HG03108 (cell line): Measurements from ENCODE around the gene STK40.

ENCODE experiments used
- ATAC-seq: cut with Tn5 transposase; IDR thresholded peaks from one replicate; pipeline ENCODE4 v1.9.1; 2021; ENCODE audit warnings: moderate library complexity; ENCODE audit not compliant: unreplicated experiment

STK40 gene

DNA sequence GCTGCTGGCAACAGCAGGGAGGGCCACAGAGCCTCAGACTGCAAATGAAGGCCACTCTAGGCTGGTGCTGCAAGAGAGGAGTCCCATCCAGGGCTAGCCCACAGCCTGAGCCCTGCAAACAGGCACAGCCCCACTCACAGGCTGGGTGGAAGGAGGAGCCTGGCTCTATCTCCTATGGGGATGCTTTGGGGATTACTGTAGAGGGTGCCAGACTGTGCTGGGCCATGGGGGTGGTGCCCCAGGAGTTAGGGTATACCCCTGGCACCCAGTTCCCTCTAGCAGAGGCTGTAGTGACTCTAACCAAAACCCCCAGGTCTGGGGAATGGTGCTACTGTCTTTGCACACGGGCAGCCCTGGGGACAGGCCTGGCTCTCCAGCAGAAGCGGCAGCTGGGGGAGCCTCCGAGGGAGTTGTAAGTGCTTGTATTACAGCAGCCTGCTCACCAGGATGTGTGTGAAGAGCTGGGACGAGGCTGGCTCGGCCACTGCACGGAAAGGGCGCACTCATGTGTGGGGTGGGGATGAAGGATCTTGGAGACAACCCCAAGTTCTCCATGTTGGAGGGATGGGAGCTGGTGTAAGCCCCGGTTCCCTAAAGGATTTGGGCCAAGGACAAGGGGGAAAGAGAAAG is 38.9 kb downstream of the STK40 start:
- ATAC-seq, result no peak

GRCh38 chr1:36345353-36345752 is 40.4 kb downstream of the STK40 start:
- ATAC-seq, result no peak

DNA sequence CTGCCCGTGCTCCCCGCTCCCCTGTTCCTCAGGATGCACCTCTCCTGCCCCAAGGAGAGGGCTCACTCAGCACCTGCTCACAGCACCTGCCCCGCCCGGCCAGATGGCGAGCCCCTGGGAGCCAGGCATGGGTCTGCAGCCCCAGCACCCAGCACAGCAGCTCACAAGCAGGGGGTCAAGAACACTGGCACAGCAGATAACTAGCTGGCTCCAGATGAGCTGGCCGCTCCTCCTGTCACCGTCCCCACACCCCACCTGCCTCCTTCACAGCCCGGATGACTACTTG is 41.4 kb downstream of the STK40 start:
- ATAC-seq, result no peak

GRCh38 chr1:36343651-36344394 is 41.9 kb downstream of the STK40 start:
- no peak for ATAC-seq

DNA sequence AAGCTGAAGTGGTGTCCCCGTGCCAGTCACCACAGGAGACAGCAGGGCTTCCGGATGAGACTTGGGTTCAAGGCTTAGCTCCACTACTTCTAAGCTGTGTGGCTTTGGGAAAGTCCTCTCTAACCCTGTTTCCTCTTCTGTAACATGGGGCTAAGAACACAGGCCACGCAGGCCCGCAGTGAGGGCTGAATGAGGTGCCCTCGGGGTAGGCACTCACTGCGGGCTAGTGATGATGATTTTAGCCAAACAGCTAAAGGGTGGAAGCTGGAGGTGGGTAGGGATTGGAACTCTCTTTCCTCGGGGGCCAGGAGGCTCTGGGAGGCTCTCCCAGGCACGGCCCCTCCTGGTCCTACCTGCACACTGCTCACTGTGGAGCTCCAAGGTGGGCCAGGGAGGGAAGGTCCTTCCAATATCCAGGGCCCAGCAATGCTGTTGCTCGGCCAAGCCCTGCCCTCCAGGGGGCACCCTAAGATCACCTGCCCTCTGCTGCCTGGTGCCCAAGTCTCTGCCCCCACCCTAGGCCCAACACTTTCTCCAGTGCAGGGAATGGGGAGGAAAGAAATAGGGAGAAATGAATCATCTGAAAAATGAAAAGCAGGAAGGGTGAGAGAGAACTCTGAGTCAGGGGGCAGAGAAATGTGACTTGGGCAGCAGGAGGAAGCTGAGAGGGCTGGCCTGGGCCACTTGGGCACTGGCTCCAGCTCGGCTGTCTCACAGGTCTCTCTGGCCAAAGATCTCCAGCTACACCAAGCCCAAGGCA is 43.1 kb downstream of the STK40 start:
- no peak for ATAC-seq

- no peak for ATAC-seq
Observed at GRCh38 chr1:36341626-36342320, 44.0 kb downstream of the STK40 start.

GRCh38 chr1:36339615-36340014 is 46.1 kb downstream of the STK40 start:
- ATAC-seq, result no peak

DNA sequence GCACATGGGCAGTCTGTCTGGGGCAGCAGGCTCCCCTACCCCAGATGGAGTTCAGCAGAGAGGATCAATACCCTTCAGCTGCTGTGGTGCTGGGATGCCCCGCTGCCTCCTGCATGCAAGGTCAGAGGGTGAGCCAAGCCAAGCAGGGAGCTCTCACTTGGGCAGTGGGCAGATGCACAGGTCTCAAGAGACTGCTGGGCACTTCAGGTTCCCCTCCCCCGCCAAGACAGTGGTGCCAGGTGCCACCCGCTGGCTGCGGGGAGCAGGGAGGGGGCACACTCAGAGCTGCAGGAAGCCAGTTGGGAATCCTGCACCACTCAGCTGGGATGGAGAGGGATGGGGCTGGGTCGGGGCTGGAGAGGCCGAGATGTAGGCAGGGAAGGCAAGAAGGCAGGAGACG is 46.5 kb downstream of the STK40 start:
- ATAC-seq, result no peak

GRCh38 chr1:36337830-36338229 is 47.9 kb downstream of the STK40 start:
- ATAC-seq, result no peak

- no peak for ATAC-seq
Observed at GRCh38 chr1:36330940-36331339, 54.8 kb downstream of the STK40 start.

GRCh38 chr1:36329817-36330216 is 55.9 kb downstream of the STK40 start:
- ATAC-seq, result no peak

- ATAC-seq, result no peak
Observed at GRCh38 chr1:36328713-36329112, 57.0 kb downstream of the STK40 start.

DNA sequence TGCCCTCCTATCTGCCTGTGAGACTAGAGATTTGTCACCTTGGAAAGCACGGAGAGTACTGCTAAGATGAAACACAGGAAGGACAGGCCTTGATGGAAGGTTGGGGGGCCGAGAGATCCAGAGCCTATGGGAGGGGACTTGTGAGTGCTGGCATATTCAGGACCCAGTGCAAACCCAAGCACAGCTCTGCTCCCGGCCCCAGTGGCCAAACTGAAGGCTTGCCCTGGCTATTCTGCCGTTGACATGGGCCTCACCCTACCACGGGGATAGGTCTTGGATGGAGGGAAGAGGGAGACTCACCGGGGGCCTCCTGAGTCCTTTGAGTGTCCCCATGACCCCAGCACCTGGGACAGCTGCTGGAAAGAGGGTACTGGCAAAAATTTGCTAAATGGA is 57.6 kb downstream of the STK40 start:
- no peak for ATAC-seq

GRCh38 chr1:36327421-36328087 is 58.2 kb downstream of the STK40 start:
- no peak for ATAC-seq

GRCh38 chr1:36326499-36326898 is 59.2 kb downstream of the STK40 start:
- no peak for ATAC-seq

GRCh38 chr1:36324353-36324703 is 61.4 kb downstream of the STK40 start:
- ATAC-seq, result no peak

DNA sequence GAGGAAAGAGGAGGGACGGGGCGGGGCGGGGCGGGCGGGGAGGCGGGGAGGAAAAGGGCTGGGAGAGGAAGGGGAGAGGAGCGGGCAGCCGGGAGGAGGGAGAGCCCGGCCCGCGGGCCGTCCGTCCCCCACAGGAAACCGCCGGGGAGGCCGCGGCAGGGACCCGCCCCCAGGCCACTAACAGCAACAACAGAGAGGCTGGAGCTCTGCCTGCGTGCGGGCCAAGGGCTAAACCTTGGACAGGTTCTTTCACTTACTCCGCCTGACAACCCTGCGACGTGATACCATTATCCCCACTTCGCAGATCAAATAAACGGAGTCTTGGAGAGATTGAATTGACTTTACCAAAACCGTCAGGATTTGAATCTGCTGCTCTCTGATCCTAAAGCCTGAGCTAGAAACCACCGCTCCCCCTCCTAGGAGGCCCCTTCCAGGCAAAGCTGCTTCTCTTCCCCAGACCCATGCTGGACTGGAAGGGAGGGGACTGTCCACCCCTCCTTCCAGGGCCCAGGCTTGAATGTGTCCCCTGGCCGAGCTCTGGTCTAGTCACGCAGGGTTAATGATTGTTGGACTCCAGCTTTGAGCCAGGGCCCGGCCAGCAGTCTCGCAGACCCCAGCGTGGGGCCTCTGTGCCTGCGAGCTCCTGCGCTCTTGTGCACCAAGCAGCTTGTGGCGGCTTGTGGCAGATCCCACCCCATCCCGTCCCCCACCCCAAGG is 61.9 kb downstream of the STK40 start, which contains the start of gene EVA1B:
TSS of gene EVA1B (minus strand) at position 10 of the 717 bp plus-strand sequence. CDS start 608 bp downstream, outside the sequence.
- ATAC-seq, result peak; percentile 51

DNA sequence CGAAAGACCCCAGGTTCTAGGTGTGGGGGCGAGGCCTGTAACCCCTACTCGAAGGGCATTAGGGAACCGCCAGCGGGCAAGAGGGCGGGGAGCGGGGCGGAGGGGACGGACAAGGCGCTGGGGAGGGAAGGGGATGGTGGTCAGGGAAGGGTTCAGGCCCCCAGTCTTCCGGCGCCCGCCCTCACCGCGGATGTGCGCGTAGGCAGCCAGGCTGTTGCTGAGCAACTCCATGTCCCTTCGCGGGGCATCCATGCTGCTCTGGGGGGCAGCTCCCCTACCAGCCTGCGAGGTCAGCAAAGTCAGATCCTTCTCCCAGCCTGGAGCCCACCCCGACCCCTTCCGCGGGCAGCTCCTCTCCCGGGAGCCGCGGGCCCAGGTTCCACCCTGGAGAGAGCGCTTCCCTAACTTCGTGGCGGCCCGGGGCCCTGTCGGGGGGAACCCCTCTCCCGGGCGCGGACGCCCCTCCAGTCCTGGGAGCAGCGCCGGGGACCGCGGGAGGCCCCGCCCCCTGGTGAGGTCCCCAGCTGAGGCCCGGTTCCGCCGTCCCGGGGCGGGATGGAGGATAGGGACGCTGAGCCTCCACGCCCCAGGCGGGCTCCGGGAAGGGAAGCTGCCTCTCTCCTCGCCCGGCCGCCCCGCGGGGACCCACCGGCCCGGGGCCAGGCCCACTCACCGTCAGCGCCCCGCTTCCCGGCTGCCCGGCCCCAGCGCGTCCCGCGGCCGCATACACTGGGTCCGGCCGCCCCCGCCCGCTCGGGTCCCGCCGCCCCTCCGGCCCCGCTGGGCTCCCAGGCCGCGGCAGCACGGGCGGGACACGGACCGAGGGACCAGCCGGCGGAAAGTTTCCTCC is 62.7 kb downstream of the STK40 start:
- ATAC-seq, result peak; percentile 20

DNA sequence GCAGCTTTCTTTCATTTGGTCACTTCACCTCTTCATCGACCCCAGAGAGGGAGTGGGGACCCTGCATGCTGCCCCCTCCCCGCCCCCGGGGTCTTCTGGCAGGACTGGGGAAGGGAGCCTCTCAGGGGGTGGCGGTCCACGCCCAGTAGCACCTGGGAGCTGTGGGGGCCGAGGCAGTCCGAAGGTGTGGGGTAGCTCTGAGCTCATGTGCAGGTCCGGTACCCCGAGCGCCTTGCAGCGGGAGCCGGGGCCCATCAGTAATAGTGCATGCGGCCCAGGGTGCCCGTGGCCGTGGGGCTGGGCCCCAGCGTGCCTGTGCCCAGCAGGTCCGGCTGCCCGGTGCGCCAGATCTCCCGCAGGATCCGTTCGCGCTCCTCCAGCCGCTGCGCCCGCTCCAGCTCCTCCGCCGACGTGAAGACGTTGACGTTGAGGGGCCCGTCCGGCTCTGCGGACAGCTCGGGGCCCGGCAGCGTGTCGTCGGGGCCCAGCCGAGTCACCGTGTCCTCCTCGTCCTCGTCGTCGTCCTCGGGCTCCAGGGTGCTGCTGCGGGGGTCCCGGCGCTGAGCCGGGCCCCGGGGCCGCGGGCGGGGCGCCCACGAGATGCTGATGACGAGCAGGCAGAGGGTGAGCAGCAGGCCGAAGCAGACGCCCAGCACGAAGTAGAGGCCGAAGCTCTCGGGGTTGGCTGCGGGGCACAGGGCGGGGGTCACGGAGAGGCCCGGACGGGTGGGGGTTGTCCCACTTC is 63.5 kb downstream of the STK40 start:
- no peak for ATAC-seq
